VCaP (cell line): ENCODE data around the gene FHOD3.

ENCODE experiments used
- H3K27ac ChIP-seq: fragments of 450-650 bp; 2 replicates; pipeline ENCODE4 v1.5.1; 2017
- CTCF ChIP-seq: fragments of 450-650 bp; conservative IDR thresholded peaks from 2 replicates; pipeline ENCODE4 v1.5.1; 2017; ENCODE audit warnings: mild to moderate bottlenecking, moderate library complexity

FHOD3 gene

GRCh38 chr18:36465970-36466369, 168.5 kb downstream of the FHOD3 start:
- TF ChIP-seq CTCF: no peak
- H3K27ac ChIP-seq: no peak overlapping the region

- no peak overlapping the region for H3K27ac ChIP-seq
Observed at GRCh38 chr18:36467614-36468013, 170.1 kb downstream of the FHOD3 start.

GRCh38 chr18:36468161-36468560, 170.6 kb downstream of the FHOD3 start:
- no peak for TF ChIP-seq CTCF
- no peak overlapping the region for H3K27ac ChIP-seq

More at GRCh38 chr18:36467614-36468013, 170.1 kb downstream of the FHOD3 start:
- no peak for TF ChIP-seq CTCF

DNA sequence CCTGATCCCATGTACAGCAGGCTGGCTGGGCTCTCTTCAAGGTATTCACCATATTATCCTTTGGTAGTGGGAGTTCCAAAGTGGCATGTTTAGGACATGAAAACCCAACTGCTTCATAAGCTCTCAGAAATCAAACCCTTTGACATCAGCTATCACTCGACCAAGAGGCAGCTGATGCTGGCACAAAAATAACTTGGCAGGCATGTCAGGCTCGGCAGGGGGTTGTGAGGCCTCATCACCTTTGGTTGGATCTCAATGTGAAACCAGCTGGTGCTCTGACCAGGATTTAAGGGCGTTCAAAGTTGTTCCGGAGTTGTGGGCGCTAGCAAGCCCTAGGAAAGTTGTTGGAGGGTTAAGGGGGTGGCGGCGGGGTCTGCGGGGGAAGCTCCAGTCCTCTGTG, 171.9 kb downstream of the FHOD3 start:
- TF ChIP-seq CTCF: no peak

DNA sequence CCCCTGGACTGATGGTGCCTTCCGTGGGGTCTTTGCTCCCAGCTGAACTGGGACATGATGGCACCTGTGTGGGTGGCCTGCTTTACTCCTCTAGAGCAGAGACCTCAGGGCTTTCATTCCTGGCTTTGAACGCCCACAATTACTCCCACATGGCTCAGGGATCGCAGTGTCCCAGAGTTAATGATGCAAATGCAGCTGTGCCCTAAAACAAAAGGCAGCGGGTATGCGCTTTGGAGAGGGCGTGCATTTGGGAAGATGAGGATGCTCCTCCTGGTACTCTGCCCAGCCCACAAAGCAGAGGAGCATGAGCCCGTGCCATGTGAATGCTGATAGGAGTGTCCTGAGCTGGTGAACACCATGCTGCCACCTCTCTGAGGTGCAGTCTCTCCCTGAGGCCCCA, 173.4 kb downstream of the FHOD3 start:
- TF ChIP-seq CTCF: no peak

More for the DNA sequence above, 171.9 kb downstream of the FHOD3 start:
- no peak overlapping the region for H3K27ac ChIP-seq

DNA sequence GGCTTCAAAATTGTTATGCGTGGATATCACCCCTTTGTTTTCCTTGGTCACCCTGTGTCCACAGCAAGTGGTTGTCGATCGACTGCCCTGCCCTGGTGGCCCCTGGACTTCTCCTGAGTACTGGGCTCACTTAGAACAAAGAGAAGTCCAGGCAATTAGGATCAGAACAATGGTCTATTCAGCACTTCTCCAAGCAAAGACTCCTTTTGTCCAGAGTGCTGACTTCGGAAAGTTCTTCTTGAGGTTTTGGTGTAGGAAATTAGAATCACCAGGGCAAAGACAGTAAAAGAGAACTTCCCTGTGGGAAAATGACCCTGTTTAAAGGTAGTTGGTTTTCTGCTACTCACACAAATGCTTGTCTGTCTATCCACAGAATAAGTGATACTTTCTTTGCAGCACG, 173.9 kb downstream of the FHOD3 start:
- H3K27ac ChIP-seq: no peak overlapping the region
- TF ChIP-seq CTCF: no peak

More for the DNA sequence above, 173.4 kb downstream of the FHOD3 start:
- no peak overlapping the region for H3K27ac ChIP-seq

- H3K27ac ChIP-seq: no peak overlapping the region
- no peak for TF ChIP-seq CTCF
Observed at GRCh38 chr18:36476433-36476832, 178.9 kb downstream of the FHOD3 start.

DNA sequence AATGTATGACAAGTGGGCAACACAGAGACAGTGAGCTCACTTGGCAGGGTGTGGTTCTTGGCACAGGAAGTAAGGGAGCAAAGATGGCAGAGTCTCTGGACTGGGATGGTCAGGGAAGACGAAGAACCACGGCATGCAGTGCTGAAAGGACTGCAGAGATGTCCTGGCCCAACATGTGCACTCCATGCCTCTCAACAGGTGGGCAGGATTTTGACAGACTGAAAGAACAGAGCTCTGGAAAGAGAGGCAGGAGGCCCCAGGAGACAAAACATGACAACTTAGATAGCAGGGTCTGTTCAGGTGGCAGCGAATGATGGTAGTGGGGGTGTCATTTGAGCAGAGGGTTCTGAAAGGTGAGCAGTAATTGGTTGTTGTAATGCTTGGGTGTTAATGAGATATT, 180.3 kb downstream of the FHOD3 start:
- no peak overlapping the region for H3K27ac ChIP-seq

More for the DNA sequence above, 180.3 kb downstream of the FHOD3 start:
- TF ChIP-seq CTCF: no peak
